Temporal lobe (tissue), 1 donor: ENCODE data around the gene EML4. TPM values are rescaled to one million over a fixed set of nuclear protein-coding genes. Genes with fewer than 3 reads are reported as not detected.

Experiments
- total RNA-seq: library from RNA; depleted of rRNA; stranded (reverse); fragments of >200 nt; gene quantifications from one replicate; pipeline ENCODE4 v1.2.3, GENCODE V29; 2014

The EML4 gene
- total RNA-seq, 1 donor from 2014 or later, result 28.0 TPM

Other genes starting within 250 kb of the EML4 start
- 9.6 TPM for gene PKDCC, start 121.3 kb upstream of the EML4 start, total RNA-seq
- gene COX7A2L, start 191.9 kb downstream of the EML4 start, total RNA-seq, result 103 TPM